ACC112 (cell line): ENCODE measurements around the gene CRISPLD2.

Experiments used
- H2AFZ ChIP-seq: fragments of 200-600 bp; sonication (generic); one replicate; pipeline ENCODE4 v1.6.0; 2017; ENCODE audit warnings: antibody characterized with exemption, low read length; ENCODE audit not compliant: unreplicated experiment
- H3K27ac ChIP-seq: fragments of 200-600 bp; sonication (generic); 2 replicates; pipeline ENCODE4 v1.5.1; 2014; ENCODE audit warnings: low read depth, mild to moderate bottlenecking, antibody characterized with exemption, low read length, moderate library complexity
- H3K27me3 ChIP-seq: fragments of 200-600 bp; sonication (generic); 2 replicates; pipeline ENCODE4 v1.6.1; 2014; ENCODE audit warnings: mild to moderate bottlenecking, antibody characterized with exemption, low read length, moderate library complexity, mixed read lengths; ENCODE audit not compliant: insufficient read depth
- H3K36me3 ChIP-seq: fragments of 200-600 bp; sonication (generic); 2 replicates; pipeline ENCODE4 v1.6.1; 2016; ENCODE audit warnings: mild to moderate bottlenecking, antibody characterized with exemption, low read length, moderate library complexity, mixed read lengths; ENCODE audit not compliant: insufficient read depth
- H3K4me1 ChIP-seq: fragments of 200-600 bp; sonication (generic); one replicate; pipeline ENCODE4 v1.6.1; 2016; ENCODE audit warnings: low read length, mixed read lengths; ENCODE audit not compliant: insufficient read depth, unreplicated experiment, control insufficient read depth
- H3K4me3 ChIP-seq: fragments of 200-600 bp; sonication (generic); 2 replicates; pipeline ENCODE4 v1.5.1; 2014; ENCODE audit warnings: mild to moderate bottlenecking, low read depth, low read length
- H3K79me2 ChIP-seq: fragments of 200-600 bp; sonication (generic); one replicate; pipeline ENCODE4 v1.6.0; 2016; ENCODE audit warnings: low read length; ENCODE audit not compliant: control insufficient read depth, unreplicated experiment, insufficient read depth

The CRISPLD2 gene

DNA sequence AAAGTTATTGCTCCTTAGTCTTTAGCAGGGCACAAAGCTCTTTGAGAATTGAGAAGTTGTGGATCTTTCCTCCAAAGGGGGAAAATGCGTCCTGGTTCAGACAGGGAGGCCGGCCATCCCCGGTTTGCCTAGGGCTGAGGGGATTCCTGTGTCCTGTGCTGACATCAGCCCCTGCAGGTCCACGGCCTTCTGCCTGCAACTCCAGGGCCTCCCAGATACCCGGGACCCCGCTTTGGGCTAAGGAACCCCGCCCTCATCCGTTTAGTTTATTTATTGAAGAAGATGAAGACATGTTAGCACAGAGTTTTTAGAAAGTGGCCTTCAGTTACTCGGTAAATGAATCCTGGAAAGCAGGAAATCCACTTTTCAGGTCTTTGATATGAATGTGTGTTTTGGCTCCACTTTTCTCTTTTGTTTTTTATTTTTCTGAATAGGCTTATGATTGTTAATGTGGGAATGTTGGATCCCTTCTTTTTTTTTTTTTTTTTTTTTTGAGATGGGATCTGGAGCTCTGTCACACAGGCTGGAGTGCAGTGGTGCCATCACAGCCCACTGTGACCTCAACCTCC is 65.6 kb downstream of the CRISPLD2 start:
- Histone ChIP-seq H3K36me3 (no peaks in the 10 kb centered on the region), H3K27ac (no peak overlapping the region), H3K4me1 (peaks cover 11% of the 10 kb centered on the region), H3K27me3 (no peaks in the 10 kb centered on the region), H3K4me3 (no peak overlapping the region), H2AFZ (no peak overlapping the region), H3K79me2 (no peaks in the 10 kb centered on the region)

DNA sequence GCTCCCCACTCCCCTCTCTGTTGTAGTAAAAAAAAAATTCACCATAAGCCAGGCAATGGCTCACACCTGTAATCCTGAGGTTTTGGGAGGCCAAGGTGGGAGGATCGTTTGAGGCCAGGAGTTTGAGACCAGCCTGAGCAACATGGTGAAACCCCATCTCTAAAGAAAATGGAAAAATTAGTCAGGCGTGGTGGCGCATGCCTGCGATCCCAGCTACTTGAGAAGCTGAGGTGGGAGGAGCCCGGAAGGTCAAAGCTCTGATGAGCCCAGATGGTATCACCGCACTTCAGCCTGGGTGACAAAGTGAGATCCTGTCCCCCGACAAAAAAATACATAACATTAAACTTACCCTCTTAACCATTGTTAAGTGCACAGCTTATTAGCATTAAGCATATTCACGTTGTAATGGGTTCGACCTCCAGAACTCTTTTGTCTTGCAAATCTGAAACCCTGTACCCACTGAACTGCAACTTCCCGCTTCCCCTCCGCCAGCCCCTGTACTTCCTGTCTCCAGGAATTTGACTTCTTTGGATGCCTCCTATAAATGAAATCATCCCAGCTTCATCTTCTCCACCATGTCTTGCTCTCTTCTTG is 66.8 kb downstream of the CRISPLD2 start:
- Histone ChIP-seq H3K27me3 (no peaks in the 10 kb centered on the region), H3K4me3 (no peak overlapping the region), H3K79me2 (no peaks in the 10 kb centered on the region), H2AFZ (no peak overlapping the region), H3K4me1 (peaks cover 5% of the 10 kb centered on the region), H3K36me3 (no peaks in the 10 kb centered on the region), H3K27ac (no peak overlapping the region)

DNA sequence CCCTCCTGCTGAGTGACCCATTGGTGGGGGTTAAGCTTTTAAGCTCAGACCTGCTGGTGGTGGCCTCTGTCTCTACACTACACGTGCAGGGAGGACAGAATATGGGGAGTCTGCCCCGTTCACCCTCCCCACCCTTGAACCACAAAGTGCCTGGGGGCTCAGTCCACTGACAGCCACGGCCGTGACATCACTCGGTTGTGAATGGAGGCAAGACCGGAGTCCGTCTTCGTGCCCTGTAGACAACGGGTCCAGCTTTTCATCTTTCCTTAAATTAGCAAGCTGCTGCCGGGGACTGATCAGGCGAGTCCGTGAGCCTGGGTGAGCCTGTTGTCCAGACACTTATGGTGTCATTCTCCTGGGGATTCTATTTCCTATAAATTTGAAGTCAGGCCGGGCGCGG is 67.4 kb downstream of the CRISPLD2 start:
- Histone ChIP-seq H3K4me3 (no peak overlapping the region), H3K27ac (no peak overlapping the region), H3K79me2 (no peaks in the 10 kb centered on the region), H3K27me3 (no peaks in the 10 kb centered on the region), H3K4me1 (no peaks in the 10 kb centered on the region), H2AFZ (no peak overlapping the region), H3K36me3 (no peaks in the 10 kb centered on the region)

DNA sequence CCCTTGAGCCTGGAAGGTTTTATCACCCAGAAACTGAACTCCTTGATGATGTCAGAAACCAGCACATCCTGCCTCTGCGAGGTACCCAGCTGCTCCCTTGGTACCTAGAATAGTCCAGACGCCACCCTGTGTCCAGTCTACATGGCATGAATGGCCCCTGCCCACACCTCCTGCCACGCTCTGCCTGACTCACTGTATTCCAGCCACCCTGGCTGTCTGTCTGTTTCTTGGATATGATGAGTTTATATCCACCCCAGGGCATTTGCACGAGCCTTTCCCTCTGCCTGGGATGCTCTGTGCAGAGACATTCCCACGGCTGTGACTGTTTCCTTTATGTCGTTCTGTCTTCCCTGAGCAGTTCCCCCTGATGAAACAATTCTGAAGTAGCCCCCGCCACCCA is 68.7 kb downstream of the CRISPLD2 start:
- no peak overlapping the region for H3K27ac ChIP-seq
- H2AFZ ChIP-seq: no peak overlapping the region
- H3K4me1 ChIP-seq: peaks cover under 1% of the 10 kb centered on the region
- H3K79me2 ChIP-seq: no peaks in the 10 kb centered on the region
- H3K36me3 ChIP-seq: no peaks in the 10 kb centered on the region
- H3K4me3 ChIP-seq: no peak overlapping the region
- no peaks in the 10 kb centered on the region for H3K27me3 ChIP-seq

DNA sequence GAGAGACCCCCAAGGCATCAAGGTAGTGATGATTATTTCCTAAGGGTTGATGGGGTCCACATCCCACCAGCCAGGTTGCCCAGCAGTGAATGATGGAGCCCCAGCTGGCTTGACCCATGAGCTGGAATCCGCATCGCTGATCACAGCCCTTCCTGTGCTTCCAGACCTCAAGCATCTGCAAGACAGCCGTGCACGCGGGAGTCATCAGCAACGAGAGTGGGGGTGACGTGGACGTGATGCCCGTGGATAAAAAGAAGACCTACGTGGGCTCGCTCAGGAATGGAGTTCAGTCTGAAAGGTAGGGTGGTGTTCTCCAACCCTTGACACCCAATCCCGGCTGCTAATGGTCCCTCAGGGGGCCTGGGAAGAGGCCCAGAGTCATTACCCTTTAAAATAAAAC is 69.3 kb downstream of the CRISPLD2 start:
- no peaks in the 10 kb centered on the region for H3K79me2 ChIP-seq
- H3K27ac ChIP-seq: no peak overlapping the region
- H3K27me3 ChIP-seq: no peaks in the 10 kb centered on the region
- no peaks in the 10 kb centered on the region for H3K36me3 ChIP-seq
- H3K4me3 ChIP-seq: no peak overlapping the region
- peaks cover 5% of the 10 kb centered on the region for H3K4me1 ChIP-seq
- H2AFZ ChIP-seq: no peak overlapping the region

DNA sequence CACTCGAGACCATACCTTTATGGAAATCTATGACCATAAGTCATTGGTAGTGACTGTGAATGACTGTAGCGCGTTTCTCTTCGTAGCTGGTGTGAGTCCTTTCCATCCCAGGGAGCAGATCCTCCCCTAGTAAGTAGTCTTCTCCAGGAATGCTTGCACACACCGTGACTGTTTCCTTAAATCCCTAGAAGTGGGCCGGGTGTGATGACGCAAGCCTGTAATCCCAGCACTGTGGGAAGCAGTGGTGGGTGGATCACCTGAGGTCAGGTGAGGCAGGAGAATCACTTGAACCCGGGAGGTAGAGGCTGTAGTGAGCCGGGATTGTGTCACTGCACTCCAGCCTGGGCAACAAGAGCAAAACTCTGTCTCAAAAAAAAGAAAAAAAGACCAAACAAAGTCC is 70.6 kb downstream of the CRISPLD2 start:
- no peaks in the 10 kb centered on the region for H3K27me3 ChIP-seq
- H3K4me1 ChIP-seq: peaks cover 5% of the 10 kb centered on the region
- H3K4me3 ChIP-seq: no peak overlapping the region
- no peaks in the 10 kb centered on the region for H3K79me2 ChIP-seq
- H3K36me3 ChIP-seq: no peaks in the 10 kb centered on the region
- H3K27ac ChIP-seq: no peak overlapping the region
- H2AFZ ChIP-seq: no peak overlapping the region

DNA sequence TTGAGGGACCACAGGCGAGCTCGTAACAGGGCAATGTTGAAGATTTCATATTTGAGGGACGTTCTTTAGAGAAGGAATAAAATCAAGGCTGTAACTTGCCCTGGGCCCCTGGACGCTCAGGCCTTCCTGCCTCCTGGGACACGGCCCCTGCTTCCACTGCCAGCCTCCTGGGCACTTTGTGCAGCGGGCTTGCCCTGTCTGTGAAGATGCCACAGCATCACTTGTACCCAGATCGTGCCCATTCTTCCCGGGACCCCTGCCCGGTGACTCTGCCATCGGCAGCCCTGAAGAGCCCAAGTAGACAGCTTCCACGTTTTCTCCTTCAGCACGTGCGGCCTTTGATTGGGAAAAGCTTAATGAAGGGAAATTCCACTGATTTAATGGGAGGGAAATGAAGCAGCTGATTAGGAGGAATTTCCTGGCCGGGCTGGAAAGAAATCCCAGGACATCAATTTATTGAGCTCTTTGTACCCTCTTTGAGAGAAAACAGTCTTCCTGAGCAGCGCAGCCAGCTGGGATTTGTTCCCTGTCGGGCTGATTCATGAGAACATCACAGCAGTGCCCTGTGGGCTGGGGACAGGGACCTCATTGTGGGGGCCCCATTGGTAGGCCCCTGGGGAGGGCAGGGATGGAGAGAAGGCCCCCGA is 71.5 kb downstream of the CRISPLD2 start:
- Histone ChIP-seq H2AFZ (no peak overlapping the region), H3K4me1 (peaks cover 5% of the 10 kb centered on the region), H3K36me3 (no peaks in the 10 kb centered on the region), H3K27ac (no peak overlapping the region), H3K79me2 (no peaks in the 10 kb centered on the region), H3K27me3 (no peaks in the 10 kb centered on the region), H3K4me3 (no peak overlapping the region)

DNA sequence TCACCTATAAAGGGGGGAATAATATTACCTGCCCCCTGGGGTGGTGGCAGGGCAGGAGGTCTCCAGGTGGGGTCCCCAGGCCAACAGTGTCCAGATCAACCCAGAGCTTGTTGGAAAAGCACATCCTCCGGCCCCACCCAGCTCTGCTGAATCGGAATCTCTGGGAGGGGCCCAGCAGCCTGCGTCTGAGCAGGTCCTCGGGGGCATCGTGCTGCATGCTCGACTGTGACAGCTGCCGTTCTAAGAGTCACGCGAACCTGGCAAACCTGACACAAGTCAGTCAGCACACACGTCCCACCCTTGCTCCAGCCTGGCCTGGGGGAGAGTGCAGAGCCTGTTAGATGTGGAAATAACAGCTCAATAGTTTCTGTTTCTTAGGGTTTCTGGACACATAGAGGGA is 72.3 kb downstream of the CRISPLD2 start:
- H3K79me2 ChIP-seq: no peaks in the 10 kb centered on the region
- H2AFZ ChIP-seq: no peak overlapping the region
- H3K27ac ChIP-seq: no peak overlapping the region
- H3K27me3 ChIP-seq: no peaks in the 10 kb centered on the region
- H3K36me3 ChIP-seq: no peaks in the 10 kb centered on the region
- peaks cover 5% of the 10 kb centered on the region for H3K4me1 ChIP-seq
- H3K4me3 ChIP-seq: no peak overlapping the region

DNA sequence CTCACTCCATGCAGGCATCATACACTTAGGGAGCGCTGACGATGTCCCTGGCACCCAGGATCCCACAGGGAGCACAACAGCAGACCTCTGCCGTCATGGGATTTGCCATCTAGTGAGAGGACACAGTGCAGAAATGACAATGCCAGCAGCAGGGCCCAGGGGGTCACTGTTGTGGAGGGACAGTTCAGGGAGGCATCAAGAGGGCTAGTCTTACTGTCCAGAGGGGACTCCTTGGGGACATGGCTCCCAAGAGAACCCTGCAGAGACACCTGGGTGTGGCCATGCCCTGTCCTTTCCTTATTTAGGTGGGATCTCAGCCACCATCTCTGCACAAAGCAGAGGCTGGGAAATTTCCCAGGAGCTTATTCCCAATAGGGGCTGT is 73.7 kb downstream of the CRISPLD2 start:
- Histone ChIP-seq H3K79me2 (no peaks in the 10 kb centered on the region), H2AFZ (no peak overlapping the region), H3K27me3 (no peaks in the 10 kb centered on the region), H3K4me1 (peaks cover 5% of the 10 kb centered on the region), H3K4me3 (no peak overlapping the region), H3K36me3 (no peaks in the 10 kb centered on the region), H3K27ac (no peak overlapping the region; the same call in 1 of the 2 replicates)

DNA sequence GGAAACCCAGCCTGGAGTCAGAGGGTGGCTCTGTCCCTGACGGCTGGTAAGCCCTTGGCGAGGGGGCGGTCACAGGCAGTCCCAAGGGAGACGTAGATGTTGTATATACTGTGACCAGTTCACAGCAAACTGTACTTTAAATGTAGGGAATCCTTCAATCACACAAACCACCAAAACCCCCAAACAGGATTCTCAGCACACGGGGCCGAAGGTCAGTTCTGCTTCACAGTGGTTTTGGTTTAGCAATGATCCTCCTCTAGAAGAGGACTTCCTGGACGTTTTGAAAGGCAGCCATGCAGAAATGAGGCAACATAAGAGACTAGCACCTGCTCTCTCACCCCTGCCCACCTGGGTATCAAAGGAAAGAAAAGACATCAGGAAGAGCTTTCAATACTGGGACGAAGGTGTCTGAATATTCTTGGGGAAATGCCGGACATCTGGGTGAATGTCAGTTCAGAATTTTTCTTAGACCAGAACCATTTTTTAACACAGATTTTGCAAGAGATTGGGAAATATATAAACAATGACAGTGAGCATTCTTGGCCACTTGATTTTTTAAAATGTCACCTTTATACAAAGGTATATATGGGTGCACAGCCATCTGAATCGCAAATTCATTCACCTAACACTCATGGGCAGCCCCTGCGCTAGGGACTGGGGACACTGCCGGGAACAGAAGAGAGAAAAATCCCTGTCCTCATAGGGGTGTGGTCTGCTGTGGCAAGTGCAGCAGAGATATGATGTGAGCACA is 74.2 kb downstream of the CRISPLD2 start:
- peaks cover 2% of the 10 kb centered on the region; the same call in 1 of the 2 replicates for H3K36me3 ChIP-seq

More for the DNA sequence above, 74.2 kb downstream of the CRISPLD2 start:
- no peaks in the 10 kb centered on the region for H3K27me3 ChIP-seq
- H3K4me1 ChIP-seq: peaks cover 5% of the 10 kb centered on the region
- no peak overlapping the region; the same call in 1 of the 2 replicates for H3K27ac ChIP-seq
- no peak overlapping the region for H2AFZ ChIP-seq
- no peak overlapping the region for H3K4me3 ChIP-seq
- H3K79me2 ChIP-seq: no peaks in the 10 kb centered on the region
